ENCODE data around the gene BBX. TPM values are rescaled to one million over a fixed set of nuclear protein-coding genes. Genes with fewer than 3 reads are reported as not detected.

BBX gene
- total RNA-seq, 1 experiment from 2014 or later: 45.0 TPM

DNA sequence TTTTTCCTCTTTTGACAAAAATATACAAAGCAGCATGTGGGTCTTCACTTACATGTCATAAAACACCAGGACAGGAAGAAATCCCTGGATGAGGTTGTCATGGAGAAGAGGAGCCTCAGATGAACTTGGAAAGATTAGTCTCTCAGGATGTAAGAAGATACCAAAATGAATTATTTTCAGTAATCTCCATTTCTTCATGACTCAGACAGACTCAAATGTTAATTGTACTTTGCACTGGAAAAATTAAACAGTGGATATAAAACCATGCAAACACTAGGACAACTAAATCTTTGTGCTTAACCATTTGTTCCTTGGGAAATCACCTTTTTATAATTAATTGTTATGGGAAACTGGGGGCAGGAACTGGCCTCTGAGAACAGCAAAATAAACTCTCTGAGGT lies 331.1 kb downstream of the BBX start:
- POLR2A ChIA-PET: no interaction called here
- H3K36me3 Mint-ChIP-seq: no peaks in the 10 kb centered on the region
- H3K4me1 Mint-ChIP-seq: peaks cover 4% of the 10 kb centered on the region; the same call in 1 of the 2 replicates
- peaks cover 19% of the 10 kb centered on the region for H3K9me3 Mint-ChIP-seq
- CTCF ChIA-PET: no interaction called here
- no peak overlapping the region for H3K4me3 Mint-ChIP-seq
- no peaks in the 10 kb centered on the region for H3K27me3 Mint-ChIP-seq (ENCODE audit: low read depth)
- DNase-seq (ENCODE audit: low spot score): no peak
- no peak overlapping the region for H3K27ac Mint-ChIP-seq
- no peak for ATAC-seq
- no peak for TF ChIP-seq SMAD4 (CRISPR knock-in tag; IDR thresholded peaks at IDR 0.05)
- TF ChIP-seq, protein P1, sequence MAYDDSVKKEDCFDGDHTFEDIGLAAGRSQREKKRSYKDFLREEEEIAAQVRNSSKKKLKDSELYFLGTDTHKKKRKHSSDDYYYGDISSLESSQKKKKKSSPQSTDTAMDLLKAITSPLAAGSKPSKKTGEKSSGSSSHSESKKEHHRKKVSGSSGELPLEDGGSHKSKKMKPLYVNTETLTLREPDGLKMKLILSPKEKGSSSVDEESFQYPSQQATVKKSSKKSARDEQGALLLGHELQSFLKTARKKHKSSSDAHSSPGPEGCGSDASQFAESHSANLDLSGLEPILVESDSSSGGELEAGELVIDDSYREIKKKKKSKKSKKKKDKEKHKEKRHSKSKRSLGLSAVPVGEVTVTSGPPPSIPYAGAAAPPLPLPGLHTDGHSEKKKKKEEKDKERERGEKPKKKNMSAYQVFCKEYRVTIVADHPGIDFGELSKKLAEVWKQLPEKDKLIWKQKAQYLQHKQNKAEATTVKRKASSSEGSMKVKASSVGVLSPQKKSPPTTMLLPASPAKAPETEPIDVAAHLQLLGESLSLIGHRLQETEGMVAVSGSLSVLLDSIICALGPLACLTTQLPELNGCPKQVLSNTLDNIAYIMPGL (CRISPR knock-in tag; IDR thresholded peaks at IDR 0.05): no peak
- TF ChIP-seq, protein P2, sequence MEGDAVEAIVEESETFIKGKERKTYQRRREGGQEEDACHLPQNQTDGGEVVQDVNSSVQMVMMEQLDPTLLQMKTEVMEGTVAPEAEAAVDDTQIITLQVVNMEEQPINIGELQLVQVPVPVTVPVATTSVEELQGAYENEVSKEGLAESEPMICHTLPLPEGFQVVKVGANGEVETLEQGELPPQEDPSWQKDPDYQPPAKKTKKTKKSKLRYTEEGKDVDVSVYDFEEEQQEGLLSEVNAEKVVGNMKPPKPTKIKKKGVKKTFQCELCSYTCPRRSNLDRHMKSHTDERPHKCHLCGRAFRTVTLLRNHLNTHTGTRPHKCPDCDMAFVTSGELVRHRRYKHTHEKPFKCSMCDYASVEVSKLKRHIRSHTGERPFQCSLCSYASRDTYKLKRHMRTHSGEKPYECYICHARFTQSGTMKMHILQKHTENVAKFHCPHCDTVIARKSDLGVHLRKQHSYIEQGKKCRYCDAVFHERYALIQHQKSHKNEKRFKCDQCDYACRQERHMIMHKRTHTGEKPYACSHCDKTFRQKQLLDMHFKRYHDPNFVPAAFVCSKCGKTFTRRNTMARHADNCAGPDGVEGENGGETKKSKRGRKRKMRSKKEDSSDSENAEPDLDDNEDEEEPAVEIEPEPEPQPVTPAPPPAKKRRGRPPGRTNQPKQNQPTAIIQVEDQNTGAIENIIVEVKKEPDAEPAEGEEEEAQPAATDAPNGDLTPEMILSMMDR (IDR thresholded peaks at IDR 0.05): no peak
- TF ChIP-seq MLX (CRISPR knock-in tag; IDR thresholded peaks at IDR 0.05): no peak
- TF ChIP-seq CREB1 (CRISPR knock-in tag; IDR thresholded peaks at IDR 0.05): no peak

GRCh38 chr3:107854733-107855132 lies 332.0 kb downstream of the BBX start:
- no peak for ATAC-seq
- no peak overlapping the region for H3K27ac Mint-ChIP-seq
- ChIA-PET CTCF (no interaction called here), POLR2A (no interaction called here)
- DNase-seq (ENCODE audit: low spot score): no peak
- peaks cover 4% of the 10 kb centered on the region; the same call in 1 of the 2 replicates for H3K4me1 Mint-ChIP-seq
- H3K27me3 Mint-ChIP-seq (ENCODE audit: low read depth): no peaks in the 10 kb centered on the region
- no peak overlapping the region for H3K4me3 Mint-ChIP-seq
- peaks cover 19% of the 10 kb centered on the region for H3K9me3 Mint-ChIP-seq
- no peak for TF ChIP-seq SP1 (CRISPR knock-in tag; conservative IDR thresholded peaks at IDR 0.05)
- TF ChIP-seq NFYB (CRISPR knock-in tag; conservative IDR thresholded peaks at IDR 0.05; ENCODE audit: low read depth): no peak
- no peak for TF ChIP-seq OVOL2 (CRISPR knock-in tag; IDR thresholded peaks at IDR 0.05; ENCODE audit: borderline replicate concordance)
- TF ChIP-seq, protein P3, sequence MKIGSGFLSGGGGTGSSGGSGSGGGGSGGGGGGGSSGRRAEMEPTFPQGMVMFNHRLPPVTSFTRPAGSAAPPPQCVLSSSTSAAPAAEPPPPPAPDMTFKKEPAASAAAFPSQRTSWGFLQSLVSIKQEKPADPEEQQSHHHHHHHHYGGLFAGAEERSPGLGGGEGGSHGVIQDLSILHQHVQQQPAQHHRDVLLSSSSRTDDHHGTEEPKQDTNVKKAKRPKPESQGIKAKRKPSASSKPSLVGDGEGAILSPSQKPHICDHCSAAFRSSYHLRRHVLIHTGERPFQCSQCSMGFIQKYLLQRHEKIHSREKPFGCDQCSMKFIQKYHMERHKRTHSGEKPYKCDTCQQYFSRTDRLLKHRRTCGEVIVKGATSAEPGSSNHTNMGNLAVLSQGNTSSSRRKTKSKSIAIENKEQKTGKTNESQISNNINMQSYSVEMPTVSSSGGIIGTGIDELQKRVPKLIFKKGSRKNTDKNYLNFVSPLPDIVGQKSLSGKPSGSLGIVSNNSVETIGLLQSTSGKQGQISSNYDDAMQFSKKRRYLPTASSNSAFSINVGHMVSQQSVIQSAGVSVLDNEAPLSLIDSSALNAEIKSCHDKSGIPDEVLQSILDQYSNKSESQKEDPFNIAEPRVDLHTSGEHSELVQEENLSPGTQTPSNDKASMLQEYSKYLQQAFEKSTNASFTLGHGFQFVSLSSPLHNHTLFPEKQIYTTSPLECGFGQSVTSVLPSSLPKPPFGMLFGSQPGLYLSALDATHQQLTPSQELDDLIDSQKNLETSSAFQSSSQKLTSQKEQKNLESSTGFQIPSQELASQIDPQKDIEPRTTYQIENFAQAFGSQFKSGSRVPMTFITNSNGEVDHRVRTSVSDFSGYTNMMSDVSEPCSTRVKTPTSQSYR (CRISPR knock-in tag; IDR thresholded peaks at IDR 0.05): no peak
- no peak for TF ChIP-seq TEAD4 (CRISPR knock-in tag; IDR thresholded peaks at IDR 0.05)
- no peak for TF ChIP-seq PRRX2 (CRISPR knock-in tag; IDR thresholded peaks at IDR 0.05)
- TF ChIP-seq ARID4B (CRISPR knock-in tag; IDR thresholded peaks at IDR 0.05; ENCODE audit: borderline replicate concordance): no peak
- H3K36me3 Mint-ChIP-seq: no peaks in the 10 kb centered on the region

Measured in WTC11 (cell line).